Activated CD8-positive, alpha-beta memory T cell treated with anti-CD3 and anti-CD28 coated beads, Interleukin-2, amount 50 U/mL, for 1 hour (primary cell): Measurements from ENCODE around the gene CENPU.
"Not testable (repeated sequence)": the region's sequence is repeated elsewhere in the genome, so short reads cannot be mapped to it uniquely, and the experiment has no call there.

ENCODE experiments used
- DNase-seq: peaks from one replicate; pipeline ENCODE4 v3.0.0-alpha.2; 2020; ENCODE audit errors: extremely low read depth

The CENPU gene

GRCh38 chr4:184752496-184753275 lies 18.8 kb upstream of the CENPU start:
- no peak for DNase-seq

- no peak for DNase-seq
These were observed 17.7 kb upstream of the CENPU start for GRCh38 chr4:184751585-184751956.

- DNase-seq, result no peak
These were observed 17.2 kb upstream of the CENPU start for GRCh38 chr4:184750926-184751584.

- DNase-seq, result no peak
These were observed 14.4 kb upstream of the CENPU start for GRCh38 chr4:184748251-184748652.

GRCh38 chr4:184747034-184747830 lies 13.3 kb upstream of the CENPU start:
- no peak for DNase-seq

GRCh38 chr4:184745831-184746795 lies 12.2 kb upstream of the CENPU start:
- peak; percentile 33 for DNase-seq

- DNase-seq, result no peak
These were observed 10.3 kb upstream of the CENPU start for GRCh38 chr4:184744236-184744635.

- no peak for DNase-seq
These were observed 9.8 kb upstream of the CENPU start for GRCh38 chr4:184743650-184744049.

- DNase-seq, result not testable (repeated sequence)
These were observed 7.8 kb upstream of the CENPU start for GRCh38 chr4:184741651-184742050.

GRCh38 chr4:184740980-184741391 lies 7.1 kb upstream of the CENPU start:
- no peak for DNase-seq

- not testable (repeated sequence) for DNase-seq
These were observed 5.7 kb upstream of the CENPU start for GRCh38 chr4:184739575-184739974.

GRCh38 chr4:184734758-184735157 lies 862 bp upstream of the CENPU start:
- no peak for DNase-seq

- DNase-seq, result no peak
These were observed 1.8 kb downstream of the CENPU start for GRCh38 chr4:184732126-184732525.

- no peak for DNase-seq
These were observed 2.8 kb downstream of the CENPU start for GRCh38 chr4:184731056-184731455.

- no peak for DNase-seq
These were observed 4.0 kb downstream of the CENPU start for GRCh38 chr4:184729946-184730345.

GRCh38 chr4:184728858-184729257 lies 5.0 kb downstream of the CENPU start:
- no peak for DNase-seq

- no peak for DNase-seq
These were observed 6.5 kb downstream of the CENPU start for GRCh38 chr4:184727430-184727829.

- DNase-seq, result no peak
These were observed 11.1 kb downstream of the CENPU start for GRCh38 chr4:184722798-184723197.

- DNase-seq, result no peak
These were observed 12.6 kb downstream of the CENPU start for GRCh38 chr4:184721254-184721653.

GRCh38 chr4:184719407-184719806 lies 14.5 kb downstream of the CENPU start:
- no peak for DNase-seq

GRCh38 chr4:184715526-184715925 lies 18.4 kb downstream of the CENPU start:
- no peak for DNase-seq
